K562 (cell line): ENCODE results near the gene SFMBT2. TPM values are rescaled to one million over a fixed set of nuclear protein-coding genes. Genes with fewer than 3 reads are reported as not detected.

ENCODE experiments used
- ATAC-seq: fragments of 200-7000 bp; cut with Tn5 transposase; 3 replicates; pipeline ENCODE4 v1.9.1; 2020; ENCODE audit warnings: moderate library complexity
- BruUV-seq: library from RNA; stranded (reverse); fragments of 400-500 nt; replicated peaks from 2 replicates; lab custom pipeline; 2021; lab: Mats Ljungman, UMichigan
- CTCF ChIA-PET: fragments of 300-600 bp; formaldehyde crosslinking; extraction: SDS; loops from one replicate; lab custom pipeline; 2021; ENCODE audit warnings: low intra/inter-chr PET ratio; lab: Yijun Ruan, JAX
- POLR2A ChIA-PET: fragments of 300-600, 350-650 bp; sonication (Branson Sonifier 250); formaldehyde crosslinking; extraction: SDS; loops from one replicate; lab custom pipeline; 2021; ENCODE audit warnings: antibody characterized with exemption, inconsistent platforms; lab: Yijun Ruan, JAX
- DNase-seq, 4 experiments: peaks; one replicate each; pipeline versions ENCODE4 v3.0.0 to v3.0.0-alpha.2; 2011 to 2018; ENCODE audit warnings: low spot score in 3 of 4, mixed read lengths in 3 of 4; ENCODE audit errors: extremely low read depth in 1 of 4
- FAIRE-seq: peaks from 2 replicates; lab custom pipeline; 2011; peaks lifted over from hg19 to GRCh38; lab: Jason Lieb, UNC
- H2AFZ ChIP-seq: 2 replicates; pipeline ENCODE4 v1.6.0; 2011; ENCODE audit warnings: low read depth, low read length, control low read depth, inconsistent platforms
- H3K27ac ChIP-seq: fragments of 200-600 bp; 3 replicates; pipeline ENCODE4 v1.8.0; 2011; ENCODE audit warnings: low read depth, mild to moderate bottlenecking, control low read depth, inconsistent platforms, low read length, moderate library complexity, mixed read lengths; ENCODE audit errors: extremely low read depth
- H3K27me3 ChIP-seq, 2 experiments: fragments of 300-600 bp in 1 of 2; 2 replicates in 1 of 2; 3 replicates in 1 of 2; pipeline versions ENCODE4 v1.6.0 to v1.8.0; 2011; ENCODE audit warnings: inconsistent platforms in 2 of 2, low read length in 2 of 2, mild to moderate bottlenecking in 1 of 2, mixed read lengths in 1 of 2, moderate library complexity in 1 of 2; ENCODE audit not compliant: control insufficient read depth in 2 of 2, insufficient read depth in 2 of 2
- H3K36me3 ChIP-seq: fragments of 300-600 bp; 3 replicates; pipeline ENCODE4 v1.8.0; 2011; ENCODE audit warnings: mild to moderate bottlenecking, low read length, inconsistent platforms; ENCODE audit not compliant: control insufficient read depth, insufficient read depth
- H3K4me1 ChIP-seq, 2 experiments: fragments of 200-600 bp in 1 of 2; replicated peaks in 1 of 2; 2 replicates in 1 of 2; 3 replicates in 1 of 2; pipeline versions ENCODE4 v1.5.1 to v1.8.0; 2011; ENCODE audit warnings: inconsistent platforms in 2 of 2, low read length in 2 of 2, mild to moderate bottlenecking in 1 of 2, mixed read lengths in 1 of 2, moderate library complexity in 1 of 2; ENCODE audit not compliant: control insufficient read depth in 2 of 2, insufficient read depth in 2 of 2
- H3K4me2 ChIP-seq: 2 replicates; pipeline ENCODE4 v1.6.1; 2011; ENCODE audit warnings: low read length, control low read depth, inconsistent platforms, mixed read lengths; ENCODE audit not compliant: insufficient read depth
- H3K4me3 ChIP-seq: fragments of 200-600 bp; sonication (generic), shearing (Covaris generic); 2 replicates; pipeline ENCODE4 v1.5.1; 2016; ENCODE audit warnings: control low read depth, inconsistent platforms
- H3K79me2 ChIP-seq: fragments of 200-600 bp; 3 replicates; pipeline ENCODE4 v1.8.0; 2011; ENCODE audit warnings: low read length, inconsistent platforms; ENCODE audit not compliant: control insufficient read depth, insufficient read depth
- H3K9ac ChIP-seq, 2 experiments: 2 replicates each; pipeline versions ENCODE4 v1.6.0 to v1.6.1; 2011; ENCODE audit warnings: low read depth in 2 of 2, low read length in 2 of 2, control low read depth in 1 of 2, inconsistent platforms in 1 of 2, mild to moderate bottlenecking in 1 of 2, mixed read lengths in 1 of 2; ENCODE audit not compliant: insufficient read depth in 1 of 2
- H3K9me1 ChIP-seq: one replicate; pipeline ENCODE4 v1.6.0; 2011; ENCODE audit warnings: inconsistent platforms, mild to moderate bottlenecking, low read length, moderate library complexity; ENCODE audit not compliant: control insufficient read depth, insufficient read depth
- H3K9me3 ChIP-seq: replicated peaks from 2 replicates; pipeline ENCODE4 v1.5.1; 2011; ENCODE audit warnings: low read depth, low read length, inconsistent platforms; ENCODE audit not compliant: control insufficient read depth, insufficient read depth
- H4K20me1 ChIP-seq: replicated peaks from 2 replicates; pipeline ENCODE4 v1.6.1; 2011; ENCODE audit warnings: low read length, inconsistent platforms, mixed read lengths; ENCODE audit not compliant: control insufficient read depth, insufficient read depth
- BRD9 ChIP-seq: fragments of 450-650 bp; IDR thresholded peaks from 2 replicates; pipeline ENCODE4 v1.6.1; 2018; ENCODE audit warnings: low read depth; ENCODE audit not compliant: partially characterized antibody
- CBX1 ChIP-seq: sonication (generic); IDR thresholded peaks from 2 replicates; pipeline ENCODE4 v1.6.1; 2016; ENCODE audit warnings: antibody characterized with exemption, low read depth, mild to moderate bottlenecking
- ESRRB ChIP-seq: fragments of 250-450 bp; sonication (Bioruptor Pico); IDR thresholded peaks from 2 replicates; pipeline ENCODE4 v1.5.0; 2020; ENCODE audit warnings: mild to moderate bottlenecking, moderate library complexity, borderline replicate concordance
- POLR2B ChIP-seq: fragments of 450-650 bp; IDR thresholded peaks from 2 replicates; pipeline ENCODE4 v1.6.1; 2018; ENCODE audit warnings: low read depth; ENCODE audit not compliant: partially characterized antibody
- STAT6 ChIP-seq: sonication (generic); formaldehyde crosslinking; IDR thresholded peaks from 2 replicates; pipeline ENCODE4 v1.8.1; 2023; ENCODE audit warnings: mild to moderate bottlenecking, missing genetic modification reagents
- ZNF12 ChIP-seq: sonication (generic); formaldehyde crosslinking; IDR thresholded peaks from 2 replicates; pipeline ENCODE4 v1.4.0; 2020; ENCODE audit warnings: mild to moderate bottlenecking, missing genetic modification reagents
- WGBS: fragments of 100-300 bp; shearing (Covaris generic); methylation state at CpG from one replicate; pipeline ENCODE4 v1.1.6; 2016; ENCODE audit warnings: low coverage, mixed read lengths; ENCODE audit not compliant: insufficient coverage; ENCODE audit errors: missing lambda C conversion rate; 5-methylcytosine and 5-hydroxymethylcytosine counted together
- in situ Hi-C: fragments of 300-500 bp; cut with MboI; formaldehyde crosslinking; loops from 4 replicates; pipeline ENCODE4 v1.15.0; 2018; ENCODE audit warnings: inconsistent platforms, mixed read lengths
- intact Hi-C: fragments of 100-400 bp; cut with micrococcal nuclease; formaldehyde crosslinking; loops from 2 replicates; pipeline ENCODE4 v1.14.2; 2022
- polyA plus RNA-seq, 8 experiments: library from polyadenylated mRNA; depleted of rRNA in 4 of 8; stranded (reverse) in 5 of 8; unstranded in 3 of 8; fragments of >200 nt; fragmentation: Nextera tagmentation in 2 of 8; fragmentation: Illumina TruSeq in 1 of 8; extraction: Ambion mirVana in 2 of 8; extraction: Trizol in 1 of 8; gene quantifications; 2 replicates each; pipeline versions ENCODE4 v1.2.1 to v1.2.3, GENCODE V29; 2011 to 2014; ENCODE audit warnings: inconsistent platforms in 1 of 8, missing spikeins in 1 of 8
- total RNA-seq, 7 experiments: library from RNA; depleted of rRNA in 6 of 7; stranded (reverse); fragments of >200 nt in 6 of 7; fragmentation: Illumina TruSeq in 2 of 7; extraction: Trizol in 2 of 7; gene quantifications; 2 replicates each; pipeline versions ENCODE4 v1.2.1 to v1.2.3, GENCODE V29; 2011 to 2021; ENCODE audit warnings: low replicate concordance in 1 of 7
- TF ChIP-seq, protein P1 (sequence below): fragments of 450-650 bp; formaldehyde crosslinking; IDR thresholded peaks from 2 replicates; pipeline ENCODE4 v1.4.0; 2020; ENCODE audit warnings: mild to moderate bottlenecking, moderate library complexity

The SFMBT2 gene
- total and polyA plus RNA-seq, 9 of the 15 experiments (the other 6 are each of a cell fraction or from before 2014, with no cell fraction given) = 1.2 to 13.6 (median 7.6) TPM

GRCh38 chr10:7365027-7365745 lies 45.6 kb downstream of the SFMBT2 start:
- H3K36me3 ChIP-seq = peaks cover 82% of the 10 kb centered on the region
- no peak overlapping the region for H3K27ac ChIP-seq
- H2AFZ ChIP-seq = no peak overlapping the region
- WGBS = 83% methylated on average over 11 of the region's 11 CpGs
- ChIA-PET CTCF (no interaction called here), POLR2A (no interaction called here)
- no peak overlapping the region for H3K9ac ChIP-seq
- no peak for DNase-seq
- H3K27me3 ChIP-seq = no peaks in the 10 kb centered on the region
- in situ Hi-C loops = no loop called here
- BruUV-seq = no TSS peak
- H3K4me2 ChIP-seq = no peak overlapping the region
- intact Hi-C loops = no loop called here
- H3K4me3 ChIP-seq = no peak overlapping the region
- H3K4me1 ChIP-seq = no peaks in the 10 kb centered on the region
- no peaks in the 10 kb centered on the region for H3K9me3 ChIP-seq
- ATAC-seq = no peak
- H3K79me2 ChIP-seq = peaks cover 10% of the 10 kb centered on the region
- no peak for TF ChIP-seq POLR2B
- TF ChIP-seq, protein P1, sequence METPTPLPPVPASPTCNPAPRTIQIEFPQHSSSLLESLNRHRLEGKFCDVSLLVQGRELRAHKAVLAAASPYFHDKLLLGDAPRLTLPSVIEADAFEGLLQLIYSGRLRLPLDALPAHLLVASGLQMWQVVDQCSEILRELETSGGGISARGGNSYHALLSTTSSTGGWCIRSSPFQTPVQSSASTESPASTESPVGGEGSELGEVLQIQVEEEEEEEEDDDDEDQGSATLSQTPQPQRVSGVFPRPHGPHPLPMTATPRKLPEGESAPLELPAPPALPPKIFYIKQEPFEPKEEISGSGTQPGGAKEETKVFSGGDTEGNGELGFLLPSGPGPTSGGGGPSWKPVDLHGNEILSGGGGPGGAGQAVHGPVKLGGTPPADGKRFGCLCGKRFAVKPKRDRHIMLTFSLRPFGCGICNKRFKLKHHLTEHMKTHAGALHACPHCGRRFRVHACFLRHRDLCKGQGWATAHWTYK (CRISPR knock-in tag) = no peak
- no peak for TF ChIP-seq CBX1
- no peak for TF ChIP-seq STAT6 (CRISPR knock-in tag)
- TF ChIP-seq ESRRB (CRISPR knock-in tag) = no peak
- TF ChIP-seq ZNF12 (CRISPR knock-in tag) = no peak
- TF ChIP-seq BRD9 = no peak
- no peak for FAIRE-seq
- no peaks in the 10 kb centered on the region for H3K9me1 ChIP-seq
- no peaks in the 10 kb centered on the region for H4K20me1 ChIP-seq
